ENCODE results near the gene RTRAF.

DNA sequence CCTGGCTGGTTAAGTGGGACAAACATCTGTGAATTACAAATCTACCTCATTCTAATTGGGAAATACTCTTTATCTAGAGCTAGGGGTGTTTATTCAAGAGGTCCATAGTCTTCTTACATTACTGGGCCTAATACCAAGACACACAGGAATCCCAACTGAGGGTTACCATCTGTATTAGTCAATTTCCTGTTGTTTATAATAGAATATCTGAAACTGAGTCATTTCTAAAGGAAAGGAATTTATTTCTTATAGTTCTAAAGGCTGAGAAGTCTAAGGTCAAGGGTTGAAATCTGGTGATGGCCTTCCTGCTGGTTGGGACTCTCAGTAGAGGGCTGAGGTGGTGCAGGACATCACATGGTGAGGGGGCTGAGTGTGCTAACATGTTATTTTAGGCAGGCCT, 36.0 kb downstream of the RTRAF start:
- TF ChIP-seq, protein P1, sequence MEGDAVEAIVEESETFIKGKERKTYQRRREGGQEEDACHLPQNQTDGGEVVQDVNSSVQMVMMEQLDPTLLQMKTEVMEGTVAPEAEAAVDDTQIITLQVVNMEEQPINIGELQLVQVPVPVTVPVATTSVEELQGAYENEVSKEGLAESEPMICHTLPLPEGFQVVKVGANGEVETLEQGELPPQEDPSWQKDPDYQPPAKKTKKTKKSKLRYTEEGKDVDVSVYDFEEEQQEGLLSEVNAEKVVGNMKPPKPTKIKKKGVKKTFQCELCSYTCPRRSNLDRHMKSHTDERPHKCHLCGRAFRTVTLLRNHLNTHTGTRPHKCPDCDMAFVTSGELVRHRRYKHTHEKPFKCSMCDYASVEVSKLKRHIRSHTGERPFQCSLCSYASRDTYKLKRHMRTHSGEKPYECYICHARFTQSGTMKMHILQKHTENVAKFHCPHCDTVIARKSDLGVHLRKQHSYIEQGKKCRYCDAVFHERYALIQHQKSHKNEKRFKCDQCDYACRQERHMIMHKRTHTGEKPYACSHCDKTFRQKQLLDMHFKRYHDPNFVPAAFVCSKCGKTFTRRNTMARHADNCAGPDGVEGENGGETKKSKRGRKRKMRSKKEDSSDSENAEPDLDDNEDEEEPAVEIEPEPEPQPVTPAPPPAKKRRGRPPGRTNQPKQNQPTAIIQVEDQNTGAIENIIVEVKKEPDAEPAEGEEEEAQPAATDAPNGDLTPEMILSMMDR (conservative IDR thresholded peaks at IDR 0.05) = no peak
- no peak for TF ChIP-seq EZH2 (IDR thresholded peaks at IDR 0.05; ENCODE audit: low read depth)

Data from PC-9 (cell line).